Measurements from ENCODE around the gene HNF4A. TPM values are rescaled to one million over a fixed set of nuclear protein-coding genes. Genes with fewer than 3 reads are reported as not detected.

HNF4A gene
- total and polyA plus RNA-seq, 2 of the 4 experiments (the other 2 are of a cell fraction), result not detected

DNA sequence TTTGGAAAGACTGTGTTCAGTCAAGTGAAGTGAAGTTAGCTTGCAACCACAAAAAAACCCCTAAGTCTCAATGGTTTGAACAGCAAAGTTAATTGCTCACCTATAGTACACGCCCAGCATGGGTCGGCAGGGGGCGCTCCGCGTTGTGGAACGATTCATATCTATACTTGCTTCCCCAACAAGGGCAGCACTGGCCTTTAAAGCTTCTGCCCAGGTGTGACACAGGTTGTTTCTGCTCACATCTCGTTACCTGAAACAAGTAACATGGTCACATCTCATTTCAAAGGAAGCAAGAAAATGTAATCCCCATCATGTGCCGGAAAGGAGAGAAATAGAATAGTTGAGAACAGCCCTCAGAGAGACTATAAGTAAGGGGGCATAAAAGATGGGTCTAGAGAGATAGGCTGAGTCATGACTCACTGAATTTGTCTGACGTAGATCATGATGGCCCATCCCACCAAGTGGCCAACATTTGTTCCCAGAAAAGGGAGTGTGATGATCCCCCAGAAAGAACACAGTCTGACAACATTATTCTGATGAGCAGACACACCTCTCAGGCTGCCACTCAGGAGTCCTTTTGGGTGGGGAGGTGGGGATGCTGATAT, 29.0 kb downstream of the HNF4A start:
- H2BK15ac ChIP-seq (ENCODE audit: low read depth, low read length), result no peak overlapping the region
- dilution Hi-C loops (cut with HindIII; ENCODE audit: low sequenced_read_pairs, unreplicated experiment), result no loop called here
- ChIA-PET CTCF (interaction anchor here (0.6 to 1.3 kb wide), 10 partner anchors 9 to 299 kb away, joined by 3 to 8 read pairs (median 4); no protein-coding TSS in a partner anchor), POLR2A (ENCODE audit: unreplicated experiment) (no interaction called here)
- no peak overlapping the region for H3K4me2 ChIP-seq (ENCODE audit: low read depth, low read length)
- H3K23ac ChIP-seq (ENCODE audit: low read depth, low read length), result no peak overlapping the region
- no peak overlapping the region for H3K4me3 ChIP-seq (ENCODE audit: insufficient read depth, low read depth, low read length)
- H3K36me3 ChIP-seq (ENCODE audit: control insufficient read depth, insufficient read depth, low read length), result no peaks in the 10 kb centered on the region
- no peak overlapping the region for H2AFZ ChIP-seq (replicated peaks; ENCODE audit: low read length, poor library complexity)
- H2AK5ac ChIP-seq (ENCODE audit: low read depth, low read length), result no peak overlapping the region
- H4K20me1 ChIP-seq (ENCODE audit: insufficient read depth, low read length), result no peaks in the 10 kb centered on the region; the same call in 1 of the 2 replicates
- ATAC-seq (ENCODE audit: low read depth) (peak; percentile 68; the same call in 1 of the 2 replicates), DNase-seq (peak; percentile 38)
- H3K9me1 ChIP-seq (ENCODE audit: insufficient read depth, low read length), result no peaks in the 10 kb centered on the region
- no peak overlapping the region for H3K56ac ChIP-seq (ENCODE audit: extremely low read depth, insufficient read depth, low read length)
- no peak overlapping the region for H3K27ac ChIP-seq (ENCODE audit: insufficient read depth, low read length)
- no peak overlapping the region for H3K18ac ChIP-seq (ENCODE audit: low read depth, low read length)
- WGBS, 2 experiments (ENCODE audit: extremely low coverage in 2 of 2, insufficient read length in 1 of 2), result 83% methylated on average over 1 of the region's 9 CpGs; no CpG with 5 or more reads in 1 of the 2 experiments
- H2BK20ac ChIP-seq (ENCODE audit: low read depth, low read length), result no peak overlapping the region
- H4K8ac ChIP-seq (ENCODE audit: low read depth in 2 of 2, low read length in 2 of 2), result no peak overlapping the region
- in situ Hi-C loops (cut with MboI; ENCODE audit: low sequenced_read_pairs), result loop anchor here (5.0 to 25.0 kb wide), 2 partner anchors 223 to 478 kb away; no protein-coding TSS in a partner anchor
- H2BK5ac ChIP-seq (ENCODE audit: low read depth, low read length, poor library complexity, severe bottlenecking), result no peak overlapping the region
- H4K5ac ChIP-seq (ENCODE audit: low read depth, low read length), result no peak overlapping the region
- H2AK9ac ChIP-seq (replicated peaks; ENCODE audit: low read depth, low read length, poor library complexity), result peak overlapping the region; percentile 20
- no peak for TF ChIP-seq MXI1 (IDR thresholded peaks at IDR 0.05; ENCODE audit: borderline replicate concordance, low read depth, low read length)
- peak; percentile 68 for TF ChIP-seq SMC3 (IDR thresholded peaks at IDR 0.05; ENCODE audit: low read depth, low read length)
- TF ChIP-seq, protein P1, sequence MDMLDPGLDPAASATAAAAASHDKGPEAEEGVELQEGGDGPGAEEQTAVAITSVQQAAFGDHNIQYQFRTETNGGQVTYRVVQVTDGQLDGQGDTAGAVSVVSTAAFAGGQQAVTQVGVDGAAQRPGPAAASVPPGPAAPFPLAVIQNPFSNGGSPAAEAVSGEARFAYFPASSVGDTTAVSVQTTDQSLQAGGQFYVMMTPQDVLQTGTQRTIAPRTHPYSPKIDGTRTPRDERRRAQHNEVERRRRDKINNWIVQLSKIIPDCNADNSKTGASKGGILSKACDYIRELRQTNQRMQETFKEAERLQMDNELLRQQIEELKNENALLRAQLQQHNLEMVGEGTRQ (IDR thresholded peaks at IDR 0.05; ENCODE audit: low read depth, low read length), result no peak
- peak; percentile 68 for TF ChIP-seq RAD21 (IDR thresholded peaks at IDR 0.05; ENCODE audit: low read length)
- TF ChIP-seq NFE2L2 (IDR thresholded peaks at IDR 0.05; ENCODE audit: low read depth, low read length), result no peak
- no peak for TF ChIP-seq BHLHE40 (IDR thresholded peaks at IDR 0.05; ENCODE audit: low read depth, low read length)
- no peak for TF ChIP-seq MAZ (IDR thresholded peaks at IDR 0.05; ENCODE audit: borderline replicate concordance, low read depth, low read length)
- TF ChIP-seq, protein P2, sequence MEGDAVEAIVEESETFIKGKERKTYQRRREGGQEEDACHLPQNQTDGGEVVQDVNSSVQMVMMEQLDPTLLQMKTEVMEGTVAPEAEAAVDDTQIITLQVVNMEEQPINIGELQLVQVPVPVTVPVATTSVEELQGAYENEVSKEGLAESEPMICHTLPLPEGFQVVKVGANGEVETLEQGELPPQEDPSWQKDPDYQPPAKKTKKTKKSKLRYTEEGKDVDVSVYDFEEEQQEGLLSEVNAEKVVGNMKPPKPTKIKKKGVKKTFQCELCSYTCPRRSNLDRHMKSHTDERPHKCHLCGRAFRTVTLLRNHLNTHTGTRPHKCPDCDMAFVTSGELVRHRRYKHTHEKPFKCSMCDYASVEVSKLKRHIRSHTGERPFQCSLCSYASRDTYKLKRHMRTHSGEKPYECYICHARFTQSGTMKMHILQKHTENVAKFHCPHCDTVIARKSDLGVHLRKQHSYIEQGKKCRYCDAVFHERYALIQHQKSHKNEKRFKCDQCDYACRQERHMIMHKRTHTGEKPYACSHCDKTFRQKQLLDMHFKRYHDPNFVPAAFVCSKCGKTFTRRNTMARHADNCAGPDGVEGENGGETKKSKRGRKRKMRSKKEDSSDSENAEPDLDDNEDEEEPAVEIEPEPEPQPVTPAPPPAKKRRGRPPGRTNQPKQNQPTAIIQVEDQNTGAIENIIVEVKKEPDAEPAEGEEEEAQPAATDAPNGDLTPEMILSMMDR (conservative IDR thresholded peaks at IDR 0.05; ENCODE audit: low read depth, low read length), result peak; percentile 74
- intact Hi-C loops (cut with micrococcal nuclease), result loop anchor here (1.0 to 5.0 kb wide), 4 partner anchors 77 to 348 kb away; no protein-coding TSS in a partner anchor
- H3K4me1 ChIP-seq (ENCODE audit: control insufficient read depth, insufficient read depth, low read length), result no peaks in the 10 kb centered on the region
- H3K9me3 ChIP-seq (ENCODE audit: control insufficient read depth, insufficient read depth, low read length), result no peaks in the 10 kb centered on the region
- no peak overlapping the region for H3K4ac ChIP-seq (ENCODE audit: low read depth, low read length)
- H2BK120ac ChIP-seq (ENCODE audit: low read depth, low read length), result no peak overlapping the region
- H3K9ac ChIP-seq (ENCODE audit: low read depth, low read length), result no peak overlapping the region
- H3K27me3 ChIP-seq (ENCODE audit: control insufficient read depth, insufficient read depth, low read length), result peaks cover 7% of the 10 kb centered on the region
- no peaks in the 10 kb centered on the region for H3K79me1 ChIP-seq (ENCODE audit: low read depth in 1 of 2, low read length in 2 of 2)
- no TSS peak for BruUV-seq (replicated peaks)
- H4K91ac ChIP-seq (ENCODE audit: insufficient read depth, low read depth, low read length), result no peak overlapping the region
- no peak overlapping the region for H3K14ac ChIP-seq (replicated peaks; ENCODE audit: low read depth, low read length)
